Measurements from ENCODE around the gene CASP8AP2. TPM values are rescaled to one million over a fixed set of nuclear protein-coding genes. Genes with fewer than 3 reads are reported as not detected.
A peak's percentile ranks its signal among the peaks of the same experiment; 100 is the strongest.
"Not testable (repeated sequence)": the region's sequence is repeated elsewhere in the genome, so short reads cannot be mapped to it uniquely, and the experiment has no call there.

The CASP8AP2 gene
- total RNA-seq, 1 donor from 2014 or later = 14.3 TPM

GRCh38 chr6:89819336-89820130, 10.1 kb upstream of the CASP8AP2 start, which contains the start of gene MDN1:
Gene MDN1, minus strand, starts transcription at chr6:89819794. Its CDS starts 187 bp downstream, at chr6:89819607.
- DNase-seq (ENCODE audit: low read depth) = peak; percentile 89

- DNase-seq (ENCODE audit: low read depth) = no peak
Measured at GRCh38 chr6:89826029-89826528, 3.6 kb upstream of the CASP8AP2 start.

- DNase-seq (ENCODE audit: low read depth) = not testable (repeated sequence)
Measured at GRCh38 chr6:89828475-89828987, 1.1 kb upstream of the CASP8AP2 start.

GRCh38 chr6:89828988-89829471, 650 bp upstream of the CASP8AP2 start:
- peak; percentile 36 for DNase-seq (ENCODE audit: low read depth)

GRCh38 chr6:89830170-89830809, 610 bp downstream of the CASP8AP2 start:
- DNase-seq (ENCODE audit: low read depth) = no peak

- peak; percentile 16 for DNase-seq (ENCODE audit: low read depth)
Measured at GRCh38 chr6:89834884-89835792, 5.5 kb downstream of the CASP8AP2 start.

- no peak for DNase-seq (ENCODE audit: low read depth)
Measured at GRCh38 chr6:89836639-89837222, 7.1 kb downstream of the CASP8AP2 start.

- DNase-seq (ENCODE audit: low read depth) = no peak
Measured at GRCh38 chr6:89840538-89840937, 10.9 kb downstream of the CASP8AP2 start.

- DNase-seq (ENCODE audit: low read depth) = peak; percentile 54
Measured at GRCh38 chr6:89842228-89842627, 12.5 kb downstream of the CASP8AP2 start.

GRCh38 chr6:89843070-89843469, 13.4 kb downstream of the CASP8AP2 start:
- DNase-seq (ENCODE audit: low read depth) = peak; percentile 57

GRCh38 chr6:89847513-89847912, 17.8 kb downstream of the CASP8AP2 start:
- DNase-seq (ENCODE audit: low read depth) = not testable (repeated sequence)

- no peak for DNase-seq (ENCODE audit: low read depth)
Measured at GRCh38 chr6:89853068-89853467, 23.4 kb downstream of the CASP8AP2 start.

- no peak for DNase-seq (ENCODE audit: low read depth)
Measured at GRCh38 chr6:89858041-89858440, 28.4 kb downstream of the CASP8AP2 start.

GRCh38 chr6:89859744-89860143, 30.1 kb downstream of the CASP8AP2 start:
- DNase-seq (ENCODE audit: low read depth) = no peak

- no peak for DNase-seq (ENCODE audit: low read depth)
Measured at GRCh38 chr6:89862273-89862672, 32.6 kb downstream of the CASP8AP2 start.

- DNase-seq (ENCODE audit: low read depth) = no peak
Measured at GRCh38 chr6:89862698-89863097, 33.0 kb downstream of the CASP8AP2 start.

GRCh38 chr6:89866024-89866678, 36.5 kb downstream of the CASP8AP2 start:
- no peak for DNase-seq (ENCODE audit: low read depth)

GRCh38 chr6:89873721-89874120, 44.0 kb downstream of the CASP8AP2 start:
- DNase-seq (ENCODE audit: low read depth) = no peak

GRCh38 chr6:89874438-89874837, 44.8 kb downstream of the CASP8AP2 start:
- DNase-seq (ENCODE audit: low read depth) = no peak

GRCh38 chr6:89886378-89887120, 56.9 kb downstream of the CASP8AP2 start:
- no peak for DNase-seq (ENCODE audit: low read depth)
